A549 (cell line): Measurements from ENCODE around the gene GBE1.

Experiments used
- CTCF ChIP-seq: fragments of >200 bp; sonication (Bioruptor Twin); formaldehyde crosslinking; IDR thresholded peaks from 3 replicates; pipeline ENCODE4 v1.5.1; 2016
- MAZ ChIP-seq: fragments of 150-350 bp; IDR thresholded peaks from 2 replicates; pipeline ENCODE4 v1.6.1; 2014; ENCODE audit warnings: antibody characterized with exemption, low read depth, low read length, borderline replicate concordance
- POLR2A ChIP-seq: IDR thresholded peaks from 2 replicates; pipeline ENCODE4 v1.6.1; 2012; ENCODE audit warnings: mild to moderate bottlenecking, low read length
- RAD21 ChIP-seq, 2 experiments: fragments of >200 bp in 1 of 2; sonication (Bioruptor Twin) in 1 of 2; formaldehyde crosslinking in 1 of 2; IDR thresholded peaks in 1 of 2; conservative IDR thresholded peaks in 1 of 2; 2 replicates in 1 of 2; 3 replicates in 1 of 2; pipeline ENCODE4 v1.6.1; 2012 to 2018; ENCODE audit warnings: inconsistent platforms in 1 of 2
- RCOR1 ChIP-seq: fragments of 150-350 bp; IDR thresholded peaks from 2 replicates; pipeline ENCODE4 v1.6.1; 2014; ENCODE audit warnings: antibody characterized with exemption, low read length, low read depth
- REST ChIP-seq: fragments of 200-600 bp; sonication (generic); IDR thresholded peaks from 2 replicates; pipeline ENCODE4 v1.6.1; 2016; ENCODE audit warnings: antibody characterized with exemption, mild to moderate bottlenecking, moderate library complexity
- ZFP36 ChIP-seq: fragments of 450-650 bp; IDR thresholded peaks from 2 replicates; pipeline ENCODE4 v1.6.1; 2014; ENCODE audit warnings: borderline replicate concordance; ENCODE audit not compliant: partially characterized antibody

GRCh38 chr3:81674690-81675089, 86.8 kb downstream of the GBE1 start:
- TF ChIP-seq ZFP36 (no peak), POLR2A (no peak), CTCF (no peak), RAD21 (conservative IDR thresholded peaks at IDR 0.05 in 1 of 2, IDR thresholded peaks at IDR 0.05 in 1 of 2) (no peak), RCOR1 (no peak), REST (no peak), MAZ (no peak)
